NCI-H2196 (cell line): ENCODE results near the gene ETV5.

Experiments used
- DNase-seq: peaks from one replicate; lab custom pipeline; 2025; ENCODE audit not compliant: unreplicated experiment; lab: John Stamatoyannopoulos, UW

ETV5 gene

GRCh38 chr3:186108941-186109865, at the start of gene ETV5:
Gene ETV5, minus strand, starts transcription at chr3:186109089. Its CDS starts 3,221 bp downstream, at chr3:186105868.
- peak; percentile 100 for DNase-seq

- DNase-seq = no peak
These were observed 45.8 kb upstream of the ETV5 start for GRCh38 chr3:186154641-186155040.

GRCh38 chr3:186152889-186153292, 44.0 kb upstream of the ETV5 start:
- no peak for DNase-seq

GRCh38 chr3:186152361-186152798, 43.5 kb upstream of the ETV5 start:
- DNase-seq = no peak

GRCh38 chr3:186151077-186151971, 42.4 kb upstream of the ETV5 start:
- no peak for DNase-seq

GRCh38 chr3:186150041-186150830, 41.3 kb upstream of the ETV5 start:
- DNase-seq = no peak

- no peak for DNase-seq
These were observed 40.6 kb upstream of the ETV5 start for GRCh38 chr3:186149319-186149960.

GRCh38 chr3:186144257-186144656, 35.4 kb upstream of the ETV5 start:
- no peak for DNase-seq

GRCh38 chr3:186143250-186143649, 34.4 kb upstream of the ETV5 start:
- DNase-seq = no peak

GRCh38 chr3:186142393-186142932, 33.6 kb upstream of the ETV5 start:
- no peak for DNase-seq

- DNase-seq = no peak
These were observed 32.9 kb upstream of the ETV5 start for GRCh38 chr3:186141790-186142189.

GRCh38 chr3:186138272-186138981, 29.5 kb upstream of the ETV5 start:
- peak; percentile 58 for DNase-seq

GRCh38 chr3:186137051-186137685, 28.3 kb upstream of the ETV5 start:
- DNase-seq = no peak

GRCh38 chr3:186133980-186134379, 25.1 kb upstream of the ETV5 start:
- DNase-seq = peak; percentile 34

- no peak for DNase-seq
These were observed 23.6 kb upstream of the ETV5 start for GRCh38 chr3:186132487-186132886.

- DNase-seq = no peak
These were observed 20.3 kb upstream of the ETV5 start for GRCh38 chr3:186129206-186129605.

GRCh38 chr3:186128158-186128557, 19.3 kb upstream of the ETV5 start:
- no peak for DNase-seq

GRCh38 chr3:186127463-186127862, 18.6 kb upstream of the ETV5 start:
- no peak for DNase-seq

- DNase-seq = no peak
These were observed 16.2 kb upstream of the ETV5 start for GRCh38 chr3:186125118-186125517.
